MM.1S (cell line): ENCODE results near the gene NSMF.

Experiments
- EZH2 ChIP-seq: fragments of 300-600 bp; sonication (generic); optimal IDR thresholded peaks from 2 replicates; pipeline ENCODE3; 2017; ENCODE audit warnings: low read depth, mild to moderate bottlenecking, antibody characterized with exemption, low read length, mixed read lengths
- EZH2phosphoT487 ChIP-seq: fragments of 300-600 bp; sonication (generic); IDR thresholded peaks from 2 replicates; pipeline ENCODE4 v1.6.1; 2018; ENCODE audit warnings: antibody characterized with exemption, low read length
- TF ChIP-seq, protein P1 (sequence below): fragments of 300-600 bp; sonication (generic); IDR thresholded peaks from 2 replicates; pipeline ENCODE4 v1.5.1; 2016; ENCODE audit warnings: antibody characterized with exemption, low read length, mixed read lengths

GRCh38 chr9:137485343-137486140 is 26.4 kb upstream of the NSMF start:
- TF ChIP-seq, protein P1, sequence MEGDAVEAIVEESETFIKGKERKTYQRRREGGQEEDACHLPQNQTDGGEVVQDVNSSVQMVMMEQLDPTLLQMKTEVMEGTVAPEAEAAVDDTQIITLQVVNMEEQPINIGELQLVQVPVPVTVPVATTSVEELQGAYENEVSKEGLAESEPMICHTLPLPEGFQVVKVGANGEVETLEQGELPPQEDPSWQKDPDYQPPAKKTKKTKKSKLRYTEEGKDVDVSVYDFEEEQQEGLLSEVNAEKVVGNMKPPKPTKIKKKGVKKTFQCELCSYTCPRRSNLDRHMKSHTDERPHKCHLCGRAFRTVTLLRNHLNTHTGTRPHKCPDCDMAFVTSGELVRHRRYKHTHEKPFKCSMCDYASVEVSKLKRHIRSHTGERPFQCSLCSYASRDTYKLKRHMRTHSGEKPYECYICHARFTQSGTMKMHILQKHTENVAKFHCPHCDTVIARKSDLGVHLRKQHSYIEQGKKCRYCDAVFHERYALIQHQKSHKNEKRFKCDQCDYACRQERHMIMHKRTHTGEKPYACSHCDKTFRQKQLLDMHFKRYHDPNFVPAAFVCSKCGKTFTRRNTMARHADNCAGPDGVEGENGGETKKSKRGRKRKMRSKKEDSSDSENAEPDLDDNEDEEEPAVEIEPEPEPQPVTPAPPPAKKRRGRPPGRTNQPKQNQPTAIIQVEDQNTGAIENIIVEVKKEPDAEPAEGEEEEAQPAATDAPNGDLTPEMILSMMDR, result no peak
- TF ChIP-seq EZH2phosphoT487, result no peak
- TF ChIP-seq EZH2, result no peak
